ENCODE measurements around the gene MYO5B.

Gene MYO5B

GRCh38 chr18:50014606-50015005, 180.3 kb downstream of the MYO5B start:
- no peak for TF ChIP-seq CTCF (IDR thresholded peaks at IDR 0.05; ENCODE audit: low read depth, low read length, missing control alignments)
- no peak overlapping the region for H3K4me3 ChIP-seq (ENCODE audit: low read depth, low read length)
- no peak for DNase-seq (ENCODE audit: low read depth)

- no peak for DNase-seq (ENCODE audit: low read depth)
- no peak for TF ChIP-seq CTCF (IDR thresholded peaks at IDR 0.05; ENCODE audit: low read depth, low read length, missing control alignments)
- no peak overlapping the region for H3K4me3 ChIP-seq (ENCODE audit: low read depth, low read length)
These were observed 181.4 kb downstream of the MYO5B start for GRCh38 chr18:50013363-50014138.

GRCh38 chr18:50011813-50012435, 183.0 kb downstream of the MYO5B start:
- TF ChIP-seq CTCF (IDR thresholded peaks at IDR 0.05; ENCODE audit: low read depth, low read length, missing control alignments), result no peak
- no peak overlapping the region for H3K4me3 ChIP-seq (ENCODE audit: low read depth, low read length)
- DNase-seq (ENCODE audit: low read depth), result no peak

GRCh38 chr18:50009773-50010335, 185.1 kb downstream of the MYO5B start:
- peak; percentile 79 for TF ChIP-seq CTCF (IDR thresholded peaks at IDR 0.05; ENCODE audit: low read depth, low read length, missing control alignments)
- DNase-seq (ENCODE audit: low read depth), result peak; percentile 26
- no peak overlapping the region for H3K4me3 ChIP-seq (ENCODE audit: low read depth, low read length)

GRCh38 chr18:50008306-50008705, 186.6 kb downstream of the MYO5B start:
- no peak for DNase-seq (ENCODE audit: low read depth)
- no peak for TF ChIP-seq CTCF (IDR thresholded peaks at IDR 0.05; ENCODE audit: low read depth, low read length, missing control alignments)
- H3K4me3 ChIP-seq (ENCODE audit: low read depth, low read length), result no peak overlapping the region

GRCh38 chr18:50006470-50007046, 188.4 kb downstream of the MYO5B start:
- no peak overlapping the region for H3K4me3 ChIP-seq (ENCODE audit: low read depth, low read length)
- no peak for DNase-seq (ENCODE audit: low read depth)
- TF ChIP-seq CTCF (IDR thresholded peaks at IDR 0.05; ENCODE audit: low read depth, low read length, missing control alignments), result no peak

Measured in GM12864 (cell line).